MM.1S (cell line): ENCODE results near the gene HCAR2.
"Not testable (repeated sequence)": the region's sequence is repeated elsewhere in the genome, so short reads cannot be mapped to it uniquely, and the experiment has no call there.

ENCODE experiments used
- CTCF ChIP-seq: fragments of 300-600 bp; sonication (generic); IDR thresholded peaks from 2 replicates; pipeline ENCODE4 v1.5.1; 2016; ENCODE audit warnings: antibody characterized with exemption, low read length, mixed read lengths
- EZH2 ChIP-seq: fragments of 300-600 bp; sonication (generic); optimal IDR thresholded peaks from 2 replicates; pipeline ENCODE3; 2017; ENCODE audit warnings: low read depth, mild to moderate bottlenecking, antibody characterized with exemption, low read length, mixed read lengths
- EZH2phosphoT487 ChIP-seq: fragments of 300-600 bp; sonication (generic); IDR thresholded peaks from 2 replicates; pipeline ENCODE4 v1.6.1; 2018; ENCODE audit warnings: antibody characterized with exemption, low read length

- TF ChIP-seq CTCF, EZH2phosphoT487, EZH2: not testable (repeated sequence)
Observed at GRCh38 chr12:122711266-122711665, 8.1 kb upstream of the HCAR2 start.
